HEK293 (cell line): Measurements from ENCODE around the gene MKRN1.

ENCODE experiments used
- CTCF ChIA-PET: fragments of 350-600 bp; formaldehyde crosslinking; extraction: SDS; loops from one replicate; lab custom pipeline; 2021; ENCODE audit warnings: antibody characterized with exemption; lab: Yijun Ruan, JAX
- POLR2A ChIA-PET: fragments of 300-600 bp; formaldehyde crosslinking; extraction: SDS; loops from one replicate; lab custom pipeline; 2020; ENCODE audit warnings: antibody characterized with exemption, inconsistent platforms; lab: Yijun Ruan, JAX
- H3K27ac ChIP-seq: fragments of 200-500 bp; sonication (Bioruptor generic); 2 replicates; pipeline ENCODE4 v1.5.1; 2014; ENCODE audit warnings: low read depth, low read length, control low read depth, inconsistent platforms; ENCODE audit errors: extremely low read depth
- H3K36me3 ChIP-seq, 2 experiments: fragments of 200-500 bp in 1 of 2; sonication (Bioruptor generic) in 1 of 2; 1 replicate in 1 of 2; 2 replicates in 1 of 2; pipeline ENCODE4 v1.5.1; 2014 to 2017; ENCODE audit warnings: inconsistent platforms in 2 of 2, low read length in 2 of 2; ENCODE audit not compliant: control insufficient read depth in 2 of 2, insufficient read depth in 1 of 2
- H3K4me1 ChIP-seq: fragments of 200-500 bp; sonication (Bioruptor generic); 2 replicates; pipeline ENCODE4 v1.5.1; 2014; ENCODE audit warnings: mild to moderate bottlenecking, low read length, inconsistent platforms; ENCODE audit not compliant: control insufficient read depth, insufficient read depth
- H3K4me3 ChIP-seq: 2 replicates; pipeline ENCODE4 v1.5.1; 2011; ENCODE audit warnings: low read depth, mild to moderate bottlenecking, control low read depth, low read length, moderate library complexity
- H3K9me3 ChIP-seq: fragments of 200-500 bp; sonication (Bioruptor generic); 2 replicates; pipeline ENCODE4 v1.5.1; 2014; ENCODE audit warnings: low read depth, low read length, inconsistent platforms; ENCODE audit not compliant: control insufficient read depth, insufficient read depth
- KLF1 ChIP-seq: fragments of 450-650 bp; formaldehyde crosslinking; IDR thresholded peaks from 2 replicates; pipeline ENCODE4 v1.5.1; 2016; ENCODE audit warnings: missing biosample characterization, missing genetic modification characterization
- OSR2 ChIP-seq: fragments of 450-650 bp; formaldehyde crosslinking; IDR thresholded peaks from 2 replicates; pipeline ENCODE4 v1.5.1; 2016; ENCODE audit warnings: missing biosample characterization, missing genetic modification characterization
- OVOL3 ChIP-seq: fragments of 450-650 bp; formaldehyde crosslinking; IDR thresholded peaks from 2 replicates; pipeline ENCODE4 v1.5.1; 2016; ENCODE audit warnings: missing biosample characterization, missing genetic modification characterization
- PRDM1 ChIP-seq: fragments of 450-650 bp; formaldehyde crosslinking; IDR thresholded peaks from 2 replicates; pipeline ENCODE4; 2016; ENCODE audit warnings: missing biosample characterization, missing genetic modification characterization
- SCRT2 ChIP-seq: fragments of 450-650 bp; formaldehyde crosslinking; IDR thresholded peaks from 2 replicates; pipeline ENCODE4 v1.5.1; 2016; ENCODE audit warnings: missing biosample characterization, missing genetic modification characterization
- ZBTB8A ChIP-seq: fragments of 450-650 bp; formaldehyde crosslinking; IDR thresholded peaks from 2 replicates; pipeline ENCODE4 v1.5.1; 2016; ENCODE audit warnings: missing biosample characterization, missing genetic modification characterization
- ZFP3 ChIP-seq: fragments of 450-650 bp; formaldehyde crosslinking; IDR thresholded peaks from 2 replicates; pipeline ENCODE4 v1.5.1; 2016; ENCODE audit warnings: low read depth, missing biosample characterization, missing genetic modification characterization
- ZFP41 ChIP-seq: fragments of 450-650 bp; formaldehyde crosslinking; IDR thresholded peaks from 2 replicates; pipeline ENCODE4 v1.5.1; 2016; ENCODE audit warnings: missing biosample characterization, missing genetic modification characterization, borderline replicate concordance
- ZNF132 ChIP-seq: fragments of 450-650 bp; formaldehyde crosslinking; IDR thresholded peaks from 2 replicates; pipeline ENCODE4 v1.5.1; 2017; ENCODE audit warnings: missing biosample characterization, missing genetic modification characterization, borderline replicate concordance
- ZNF2 ChIP-seq: fragments of 450-650 bp; formaldehyde crosslinking; IDR thresholded peaks from 2 replicates; pipeline ENCODE4 v1.5.1; 2016; ENCODE audit warnings: missing biosample characterization, missing genetic modification characterization
- ZNF416 ChIP-seq: fragments of 450-650 bp; formaldehyde crosslinking; IDR thresholded peaks from 2 replicates; pipeline ENCODE4 v1.5.1; 2016; ENCODE audit warnings: missing biosample characterization, missing genetic modification characterization
- ZNF48 ChIP-seq: fragments of 450-650 bp; formaldehyde crosslinking; IDR thresholded peaks from 2 replicates; pipeline ENCODE4 v1.5.1; 2016; ENCODE audit warnings: missing biosample characterization, missing genetic modification characterization
- ZNF548 ChIP-seq: fragments of 450-650 bp; formaldehyde crosslinking; IDR thresholded peaks from 2 replicates; pipeline ENCODE4 v1.5.1; 2016; ENCODE audit warnings: missing biosample characterization, missing genetic modification characterization
- ZNF596 ChIP-seq: fragments of 450-650 bp; IDR thresholded peaks from 2 replicates; pipeline ENCODE4 v1.5.0; 2018; ENCODE audit warnings: missing biosample characterization, mild to moderate bottlenecking, missing genetic modification characterization, moderate library complexity
- ZNF610 ChIP-seq: fragments of 450-650 bp; formaldehyde crosslinking; IDR thresholded peaks from 2 replicates; pipeline ENCODE4 v1.5.1; 2016; ENCODE audit warnings: missing biosample characterization, missing genetic modification characterization, borderline replicate concordance
- ZNF654 ChIP-seq: fragments of 450-650 bp; formaldehyde crosslinking; IDR thresholded peaks from 2 replicates; pipeline ENCODE4 v1.5.1; 2016; ENCODE audit warnings: low read depth, missing biosample characterization, missing genetic modification characterization
- ZNF776 ChIP-seq: fragments of 450-650 bp; formaldehyde crosslinking; IDR thresholded peaks from 2 replicates; pipeline ENCODE4 v1.5.0; 2017; ENCODE audit warnings: missing biosample characterization, missing genetic modification characterization, borderline replicate concordance
- ZNF791 ChIP-seq: fragments of 450-650 bp; formaldehyde crosslinking; IDR thresholded peaks from 2 replicates; pipeline ENCODE4 v1.5.1; 2016; ENCODE audit warnings: missing biosample characterization, missing genetic modification characterization
- ZXDB ChIP-seq: fragments of 450-650 bp; formaldehyde crosslinking; IDR thresholded peaks from 2 replicates; pipeline ENCODE4 v1.5.1; 2016; ENCODE audit warnings: missing biosample characterization, missing genetic modification characterization
- TF ChIP-seq, protein P1 (sequence below): fragments of 450-650 bp; formaldehyde crosslinking; IDR thresholded peaks from 2 replicates; pipeline ENCODE4 v1.5.1; 2017; ENCODE audit warnings: missing biosample characterization, missing genetic modification characterization
- TF ChIP-seq, protein P2 (sequence below): fragments of 450-650 bp; formaldehyde crosslinking; IDR thresholded peaks from 2 replicates; pipeline ENCODE4 v1.5.1; 2017; ENCODE audit warnings: missing biosample characterization, missing genetic modification characterization

MKRN1 gene

DNA sequence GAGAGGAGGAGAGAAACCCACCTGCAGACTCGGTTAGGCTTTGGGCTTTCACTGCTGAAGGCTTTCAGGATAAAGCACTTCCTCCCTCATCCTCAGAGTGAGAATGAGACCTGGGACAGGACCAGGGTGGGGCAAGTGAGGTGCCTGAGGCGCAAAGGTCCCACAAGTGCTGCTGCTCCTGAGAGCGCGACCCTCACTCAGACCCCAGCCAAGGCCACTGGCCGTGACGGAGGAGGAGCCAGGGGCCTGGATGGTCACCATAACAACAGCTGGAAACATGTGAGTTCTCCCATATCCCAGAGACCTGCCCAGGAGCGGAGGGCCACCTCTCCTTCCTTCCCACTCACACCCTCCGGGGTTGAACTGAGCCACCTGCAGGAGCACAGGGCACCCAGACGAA lies 46.9 kb upstream of the MKRN1 start (continued):
- TF ChIP-seq, protein P1, sequence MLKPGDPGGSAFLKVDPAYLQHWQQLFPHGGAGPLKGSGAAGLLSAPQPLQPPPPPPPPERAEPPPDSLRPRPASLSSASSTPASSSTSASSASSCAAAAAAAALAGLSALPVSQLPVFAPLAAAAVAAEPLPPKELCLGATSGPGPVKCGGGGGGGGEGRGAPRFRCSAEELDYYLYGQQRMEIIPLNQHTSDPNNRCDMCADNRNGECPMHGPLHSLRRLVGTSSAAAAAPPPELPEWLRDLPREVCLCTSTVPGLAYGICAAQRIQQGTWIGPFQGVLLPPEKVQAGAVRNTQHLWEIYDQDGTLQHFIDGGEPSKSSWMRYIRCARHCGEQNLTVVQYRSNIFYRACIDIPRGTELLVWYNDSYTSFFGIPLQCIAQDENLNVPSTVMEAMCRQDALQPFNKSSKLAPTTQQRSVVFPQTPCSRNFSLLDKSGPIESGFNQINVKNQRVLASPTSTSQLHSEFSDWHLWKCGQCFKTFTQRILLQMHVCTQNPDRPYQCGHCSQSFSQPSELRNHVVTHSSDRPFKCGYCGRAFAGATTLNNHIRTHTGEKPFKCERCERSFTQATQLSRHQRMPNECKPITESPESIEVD (tag by site-specific recombination): no peak
- TF ChIP-seq OSR2 (no peak), ZFP41 (no peak), ZNF48 (tag by site-specific recombination) (no peak), SCRT2 (tag by site-specific recombination) (no peak), ZFP3 (tag by site-specific recombination) (no peak), OVOL3 (no peak)

DNA sequence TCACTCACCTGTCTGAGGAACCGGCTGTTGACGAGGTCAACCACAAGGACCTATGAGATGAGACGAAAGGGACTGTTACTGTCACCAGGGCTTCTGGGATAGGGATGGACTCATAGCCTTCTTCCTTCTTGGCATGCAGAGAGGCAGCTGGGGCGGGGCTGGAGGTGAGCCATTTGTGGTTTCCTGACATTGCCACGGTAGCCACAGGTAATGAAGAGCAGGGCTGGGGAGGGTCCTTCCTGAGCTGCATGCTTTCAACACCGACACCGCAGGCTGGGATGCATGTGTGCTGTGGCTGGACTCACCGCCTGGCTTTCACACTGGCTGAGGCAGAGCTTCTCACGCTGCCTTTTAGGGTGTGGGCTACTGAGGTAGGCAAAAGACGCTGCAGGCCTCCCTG lies 46.4 kb upstream of the MKRN1 start:
- CTCF ChIA-PET: interaction anchor here (0.5 to 1.4 kb wide), 5 partner anchors 8 to 489 kb away, joined by 3 to 5 read pairs (median 4); partner anchors contain the start of gene MRPS33
- POLR2A ChIA-PET: interaction anchor here (1.0 to 1.2 kb wide), 2 partner anchors 101 to 116 kb away, joined by 3 to 7 read pairs; no protein-coding TSS in a partner anchor
- Histone ChIP-seq H3K27ac (no peak overlapping the region), H3K4me1 (no peaks in the 10 kb centered on the region), H3K9me3 (no peaks in the 10 kb centered on the region), H3K4me3 (no peak overlapping the region), H3K36me3 (peaks cover 0 to 4% of the 10 kb centered on the region in 2 experiments; a peak in 1 of 3 replicates)
- TF ChIP-seq KLF1: 0 out of 2 replicates have a peak, but pooled peaks have one; percentile 11
- 0 out of 2 replicates have a peak, but pooled peaks have one; percentile 17 for TF ChIP-seq OSR2
- TF ChIP-seq ZNF596 (tag by site-specific recombination): no peak
- TF ChIP-seq ZNF548 (tag by site-specific recombination): no peak

DNA sequence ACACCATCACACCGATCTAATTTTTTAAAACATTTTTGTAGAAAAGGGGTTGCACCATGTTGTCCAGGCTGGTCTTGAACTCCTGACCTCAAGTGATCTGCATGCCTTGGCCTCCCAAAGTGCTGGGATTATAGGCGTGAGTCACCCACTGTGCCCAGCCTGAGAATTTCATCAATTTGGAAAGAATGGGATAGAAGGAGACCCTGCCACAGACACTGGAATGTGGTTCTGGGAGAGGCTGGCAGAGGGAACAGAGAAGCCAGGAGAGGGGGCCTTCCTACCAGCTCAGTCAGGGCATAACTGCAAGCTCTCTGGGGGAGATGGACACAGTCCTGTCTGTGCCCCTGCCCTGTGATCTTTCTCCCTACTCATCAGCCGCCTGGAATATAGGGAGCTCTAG lies 42.1 kb upstream of the MKRN1 start:
- H3K4me1 ChIP-seq: no peaks in the 10 kb centered on the region
- H3K36me3 ChIP-seq: peaks cover 0 to 4% of the 10 kb centered on the region in 2 experiments; a peak in 1 of 3 replicates
- H3K4me3 ChIP-seq: no peak overlapping the region
- no peak overlapping the region for H3K27ac ChIP-seq
- ChIA-PET POLR2A (interaction anchor here (0.5 to 0.6 kb wide), 2 partner anchors 8 to 123 kb away, joined by 3 to 4 read pairs; no protein-coding TSS in a partner anchor), CTCF (interaction anchor here (1.1 to 8.1 kb wide), 3 partner anchors 29 to 132 kb away, joined by 3 to 80 read pairs (median 7); no protein-coding TSS in a partner anchor)
- H3K9me3 ChIP-seq: no peaks in the 10 kb centered on the region
- TF ChIP-seq ZNF416 (no peak), ZNF654 (no peak), ZNF610 (no peak), ZNF132 (tag by site-specific recombination) (no peak), ZNF776 (tag by site-specific recombination) (no peak), ZBTB8A (no peak), ZNF791 (no peak), ZXDB (tag by site-specific recombination) (no peak)
- TF ChIP-seq, protein P2, sequence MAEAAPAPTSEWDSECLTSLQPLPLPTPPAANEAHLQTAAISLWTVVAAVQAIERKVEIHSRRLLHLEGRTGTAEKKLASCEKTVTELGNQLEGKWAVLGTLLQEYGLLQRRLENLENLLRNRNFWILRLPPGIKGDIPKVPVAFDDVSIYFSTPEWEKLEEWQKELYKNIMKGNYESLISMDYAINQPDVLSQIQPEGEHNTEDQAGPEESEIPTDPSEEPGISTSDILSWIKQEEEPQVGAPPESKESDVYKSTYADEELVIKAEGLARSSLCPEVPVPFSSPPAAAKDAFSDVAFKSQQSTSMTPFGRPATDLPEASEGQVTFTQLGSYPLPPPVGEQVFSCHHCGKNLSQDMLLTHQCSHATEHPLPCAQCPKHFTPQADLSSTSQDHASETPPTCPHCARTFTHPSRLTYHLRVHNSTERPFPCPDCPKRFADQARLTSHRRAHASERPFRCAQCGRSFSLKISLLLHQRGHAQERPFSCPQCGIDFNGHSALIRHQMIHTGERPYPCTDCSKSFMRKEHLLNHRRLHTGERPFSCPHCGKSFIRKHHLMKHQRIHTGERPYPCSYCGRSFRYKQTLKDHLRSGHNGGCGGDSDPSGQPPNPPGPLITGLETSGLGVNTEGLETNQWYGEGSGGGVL (tag by site-specific recombination): no peak

DNA sequence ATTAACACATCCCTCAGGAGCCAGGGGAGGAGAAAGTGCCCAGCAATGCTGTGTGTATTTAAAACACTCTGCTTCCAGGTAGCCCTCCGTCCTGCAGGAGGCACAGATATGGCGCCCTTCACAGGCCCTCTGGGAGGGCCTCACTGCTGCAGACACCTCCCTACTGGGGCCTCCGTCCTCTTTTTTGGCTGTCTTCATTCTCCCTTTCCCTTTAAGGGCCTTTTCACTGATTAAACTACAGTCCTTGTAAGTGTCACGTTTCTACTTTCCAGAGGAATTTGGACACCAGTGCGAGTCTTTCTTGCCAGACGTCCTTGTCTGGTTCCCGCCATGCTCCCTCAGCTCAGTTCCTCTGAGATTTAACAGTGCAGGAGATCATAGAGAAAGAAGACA lies 39.7 kb upstream of the MKRN1 start:
- no peak overlapping the region for H3K27ac ChIP-seq
- peaks cover 0 to 4% of the 10 kb centered on the region in 2 experiments; a peak in 1 of 3 replicates for H3K36me3 ChIP-seq
- ChIA-PET CTCF (interaction anchor here (0.6 to 8.1 kb wide), 12 partner anchors 11 to 1092 kb away, joined by 3 to 80 read pairs (median 4); no protein-coding TSS in a partner anchor), POLR2A (no interaction called here)
- TF ChIP-seq PRDM1 (tag by site-specific recombination): peak; percentile 68
- no peak for TF ChIP-seq ZNF2 (tag by site-specific recombination)
- H3K4me1 ChIP-seq: no peaks in the 10 kb centered on the region
- H3K4me3 ChIP-seq: no peak overlapping the region
- no peaks in the 10 kb centered on the region for H3K9me3 ChIP-seq
